Testis (tissue), 3 donors: Measurements from ENCODE around the gene ZNF423. TPM values are rescaled to one million over a fixed set of nuclear protein-coding genes. Genes with fewer than 3 reads are reported as not detected.

Experiments
- DNase-seq: peaks from one replicate; pipeline ENCODE4 v3.0.0-alpha.2; 2019
- H3K27ac ChIP-seq, 2 donors: fragments of 200-600 bp; sonication (generic); one replicate each; pipeline ENCODE4 v1.5.1; 2019
- H3K27me3 ChIP-seq: fragments of 200-600 bp; sonication (generic); one replicate; pipeline ENCODE4 v1.5.1; 2019
- H3K36me3 ChIP-seq: fragments of 200-600 bp; sonication (generic); one replicate; pipeline ENCODE4 v1.5.1; 2017; ENCODE audit warnings: low read depth; ENCODE audit errors: missing control alignments
- H3K4me1 ChIP-seq: fragments of 200-600 bp; sonication (generic); one replicate; pipeline ENCODE4 v1.5.1; 2019
- H3K4me3 ChIP-seq, 2 donors: fragments of 200-600 bp; sonication (generic); one replicate each; pipeline ENCODE4 v1.5.1; 2017 to 2019
- H3K9me3 ChIP-seq: fragments of 200-600 bp; sonication (generic); one replicate; pipeline ENCODE4 v1.5.1; 2017
- CTCF ChIP-seq, 3 experiments: fragments of 450-650 bp in 2 of 3; fragments of 200-600 bp in 1 of 3; sonication (generic) in 1 of 3; IDR thresholded peaks; one replicate each; pipeline ENCODE4 v1.5.1; 2016 to 2019; ENCODE audit warnings: antibody characterized with exemption in 3 of 3, mild to moderate bottlenecking in 2 of 3, moderate library complexity in 1 of 3
- POLR2A ChIP-seq: fragments of 450-650 bp; IDR thresholded peaks from one replicate; pipeline ENCODE4 v1.6.1; 2017; ENCODE audit warnings: antibody characterized with exemption, mild to moderate bottlenecking, moderate library complexity
- WGBS, 2 donors: methylation state at CpG; one replicate each; pipeline ENCODE4 v1.1.5; 2018; 5-methylcytosine and 5-hydroxymethylcytosine counted together
- intact Hi-C: fragments of 100-400 bp; cut with DNase I; formaldehyde crosslinking; loops from one replicate; pipeline ENCODE4 v1.15.1; 2023; ENCODE audit warnings: low total_unique reads
- polyA plus RNA-seq: library from polyadenylated mRNA; stranded (reverse); fragments of 350-450 nt; fragmentation: Illumina TruSeq; extraction: RNeasy Lipid Tissue Mini Kit (QIAGEN cat#74804); gene quantifications from one replicate; pipeline ENCODE4 v1.2.3, GENCODE V29; 2014; ENCODE audit warnings: low read depth, low replicate concordance; ENCODE audit not compliant: insufficient read depth
- total RNA-seq, 2 donors: library from RNA; depleted of rRNA; stranded (reverse); fragments of >200 nt; gene quantifications; one replicate each; pipeline ENCODE4 v1.2.3, GENCODE V29; 2016

The ZNF423 gene
- total and polyA plus RNA-seq, 3 donors from 2014 or later: 8.9 to 19.0 (median 12.1) TPM

- Histone ChIP-seq H3K36me3 (no peaks in the 10 kb centered on the region), H3K27me3 (no peaks in the 10 kb centered on the region), H3K4me1 (peaks cover 31% of the 10 kb centered on the region), H3K27ac (no peak overlapping the region), H3K4me3 (no peak overlapping the region), H3K9me3 (no peaks in the 10 kb centered on the region)
- 54 to 67% methylated on average over 14 to 23 of the region's 23 CpGs for WGBS, 2 donors
- TF ChIP-seq CTCF (IDR thresholded peaks at IDR 0.05): no peak
- TF ChIP-seq POLR2A: no peak
- intact Hi-C loops: no loop called here
- DNase-seq: no peak
Measured at GRCh38 chr16:49638673-49639610, 217.0 kb downstream of the ZNF423 start.

GRCh38 chr16:49637933-49638672 is 217.8 kb downstream of the ZNF423 start:
- Histone ChIP-seq H3K9me3 (no peaks in the 10 kb centered on the region), H3K36me3 (no peaks in the 10 kb centered on the region), H3K4me1 (peaks cover 31% of the 10 kb centered on the region), H3K4me3 (no peak overlapping the region), H3K27ac (no peak overlapping the region), H3K27me3 (no peaks in the 10 kb centered on the region)
- intact Hi-C loops: no loop called here
- DNase-seq: no peak
- WGBS, 2 donors: 81 to 100% methylated on average over 5 to 42 of the region's 42 CpGs
- TF ChIP-seq POLR2A (no peak), CTCF (IDR thresholded peaks at IDR 0.05) (no peak)

- Histone ChIP-seq H3K27ac (no peak overlapping the region), H3K4me3 (no peak overlapping the region), H3K4me1 (peaks cover 31% of the 10 kb centered on the region), H3K36me3 (no peaks in the 10 kb centered on the region), H3K27me3 (no peaks in the 10 kb centered on the region), H3K9me3 (no peaks in the 10 kb centered on the region)
- 95 to 97% methylated on average over 12 to 16 of the region's 16 CpGs for WGBS, 2 donors
- intact Hi-C loops: no loop called here
- TF ChIP-seq CTCF (IDR thresholded peaks at IDR 0.05): no peak
- no peak for TF ChIP-seq POLR2A
- DNase-seq: no peak
Measured at GRCh38 chr16:49637511-49637910, 218.4 kb downstream of the ZNF423 start.

- WGBS, 2 donors: 89 to 97% methylated on average over 14 of the region's 14 CpGs
- DNase-seq: no peak
- intact Hi-C loops: no loop called here
- Histone ChIP-seq H3K36me3 (no peaks in the 10 kb centered on the region), H3K27me3 (no peaks in the 10 kb centered on the region), H3K27ac (no peak overlapping the region), H3K9me3 (no peaks in the 10 kb centered on the region), H3K4me1 (peaks cover 34% of the 10 kb centered on the region), H3K4me3 (no peak overlapping the region)
- no peak for TF ChIP-seq POLR2A
- no peak for TF ChIP-seq CTCF (IDR thresholded peaks at IDR 0.05)
Measured at GRCh38 chr16:49636608-49637007, 219.3 kb downstream of the ZNF423 start.
